Kidney (tissue), 14 donors: ENCODE measurements around the gene SLFN5. TPM values are rescaled to one million over a fixed set of nuclear protein-coding genes. Genes with fewer than 3 reads are reported as not detected.
"Not testable (repeated sequence)": the region's sequence is repeated elsewhere in the genome, so short reads cannot be mapped to it uniquely, and the experiment has no call there.

ENCODE experiments used
- DNase-seq, 5 donors: peaks; one replicate each; pipeline ENCODE4 v3.0.0-alpha.2; 2013 to 2020
- FAIRE-seq: peaks from 2 replicates; lab custom pipeline; 2012; peaks lifted over from hg19 to GRCh38; lab: Jason Lieb, UNC
- H3K27ac ChIP-seq, 2 donors: one replicate each; pipeline ENCODE4 v1.7.0; 2013; ENCODE audit warnings: low read depth in 2 of 2, low read length in 2 of 2, inconsistent platforms in 1 of 2
- H3K27me3 ChIP-seq: one replicate; pipeline ENCODE4 v1.7.1; 2013; ENCODE audit warnings: low read length, inconsistent platforms; ENCODE audit not compliant: control insufficient read depth, insufficient read depth
- H3K36me3 ChIP-seq, 3 donors: one replicate each; pipeline versions ENCODE4 v1.7.0 to v1.7.1; 2013; ENCODE audit warnings: low read length in 3 of 3, control low read depth in 1 of 3, inconsistent platforms in 1 of 3; ENCODE audit not compliant: insufficient read depth in 3 of 3, control insufficient read depth in 2 of 3
- H3K4me1 ChIP-seq, 3 donors: one replicate each; pipeline versions ENCODE4 v1.7.0 to v1.7.1; 2013; ENCODE audit warnings: low read length in 3 of 3, inconsistent platforms in 1 of 3, low read depth in 1 of 3; ENCODE audit not compliant: control insufficient read depth in 2 of 3, insufficient read depth in 2 of 3
- H3K4me3 ChIP-seq, 3 donors: one replicate each; pipeline versions ENCODE4 v1.7.0 to v1.8.1; 2013; ENCODE audit warnings: low read length in 3 of 3, control low read depth in 1 of 3, inconsistent platforms in 1 of 3
- H3K9ac ChIP-seq, 3 donors: one replicate each; pipeline versions ENCODE4 v1.7.0 to v1.7.1; 2013; ENCODE audit warnings: low read length in 3 of 3, control low read depth in 1 of 3, inconsistent platforms in 1 of 3
- H3K9me3 ChIP-seq, 3 donors: one replicate each; pipeline versions ENCODE4 v1.7.0 to v1.7.1; 2013; ENCODE audit warnings: low read length in 3 of 3, control low read depth in 1 of 3, inconsistent platforms in 1 of 3; ENCODE audit not compliant: control insufficient read depth in 2 of 3, insufficient read depth in 1 of 3
- CTCF ChIP-seq: IDR thresholded peaks from 3 replicates; pipeline ENCODE4 v1.5.1; 2012; ENCODE audit warnings: mild to moderate bottlenecking, moderate library complexity, borderline replicate concordance; ENCODE audit not compliant: insufficient read depth; ENCODE audit errors: extremely low read depth
- intact Hi-C: fragments of 100-400 bp; cut with DNase I; formaldehyde crosslinking; loops from one replicate; pipeline ENCODE4 v1.11.1; 2022
- polyA plus RNA-seq: library from polyadenylated mRNA; stranded (reverse); fragments of 350-450 nt; fragmentation: Illumina TruSeq; extraction: RNeasy Lipid Tissue Mini Kit (QIAGEN cat#74804); gene quantifications from one replicate; pipeline ENCODE4 v1.2.3, GENCODE V29; 2014; ENCODE audit warnings: low read depth, low replicate concordance; ENCODE audit not compliant: insufficient read depth
- total RNA-seq: library from RNA; stranded (reverse); fragmentation: NEBNext Ultra II Directional; extraction: Animal tissue kit (Norgen Biotek cat#: 25700); gene quantifications from one replicate; pipeline ENCODE4 v1.2.1, GENCODE V29; 2021
- donor health status: control.
- donor health status: control.
- donor health status: control.
- donor health status: control.
- donor health status: control.
- donor health status: DM: yes; HTN: yes; CAD: no.
- donor health status: Normal renal cell carcinoma (clear cell type).

Gene SLFN5
- total and polyA plus RNA-seq, 2 donors from 2014 or later, result 2.0 to 64.8 TPM

GRCh38 chr17:35265071-35265470 is 22.2 kb downstream of the SLFN5 start:
- FAIRE-seq, result no peak
- intact Hi-C loops, result no loop called here
- DNase-seq, result no peak

GRCh38 chr17:35265566-35266141 is 22.8 kb downstream of the SLFN5 start:
- no peak overlapping the region for H3K4me3 ChIP-seq
- intact Hi-C loops, result no loop called here
- H3K9ac ChIP-seq, result no peak overlapping the region
- FAIRE-seq, result no peak
- no peaks in the 10 kb centered on the region for H3K4me1 ChIP-seq
- no peaks in the 10 kb centered on the region for H3K27me3 ChIP-seq
- H3K9me3 ChIP-seq, result no peaks in the 10 kb centered on the region
- no peak overlapping the region for H3K27ac ChIP-seq
- H3K36me3 ChIP-seq, result peaks cover 0 to 5% (median 0%) of the 10 kb centered on the region in 3 donors
- no peak for TF ChIP-seq CTCF
- no peak for DNase-seq

More at GRCh38 chr17:35265071-35265470, 22.2 kb downstream of the SLFN5 start:
- H3K27ac ChIP-seq, result no peak overlapping the region
- H3K4me3 ChIP-seq, result no peak overlapping the region
- H3K27me3 ChIP-seq, result no peaks in the 10 kb centered on the region
- peaks cover 0 to 5% (median 0%) of the 10 kb centered on the region in 3 donors for H3K36me3 ChIP-seq
- H3K9me3 ChIP-seq, result no peaks in the 10 kb centered on the region
- H3K4me1 ChIP-seq, result no peaks in the 10 kb centered on the region
- no peak for TF ChIP-seq CTCF
- H3K9ac ChIP-seq, result no peak overlapping the region

DNA sequence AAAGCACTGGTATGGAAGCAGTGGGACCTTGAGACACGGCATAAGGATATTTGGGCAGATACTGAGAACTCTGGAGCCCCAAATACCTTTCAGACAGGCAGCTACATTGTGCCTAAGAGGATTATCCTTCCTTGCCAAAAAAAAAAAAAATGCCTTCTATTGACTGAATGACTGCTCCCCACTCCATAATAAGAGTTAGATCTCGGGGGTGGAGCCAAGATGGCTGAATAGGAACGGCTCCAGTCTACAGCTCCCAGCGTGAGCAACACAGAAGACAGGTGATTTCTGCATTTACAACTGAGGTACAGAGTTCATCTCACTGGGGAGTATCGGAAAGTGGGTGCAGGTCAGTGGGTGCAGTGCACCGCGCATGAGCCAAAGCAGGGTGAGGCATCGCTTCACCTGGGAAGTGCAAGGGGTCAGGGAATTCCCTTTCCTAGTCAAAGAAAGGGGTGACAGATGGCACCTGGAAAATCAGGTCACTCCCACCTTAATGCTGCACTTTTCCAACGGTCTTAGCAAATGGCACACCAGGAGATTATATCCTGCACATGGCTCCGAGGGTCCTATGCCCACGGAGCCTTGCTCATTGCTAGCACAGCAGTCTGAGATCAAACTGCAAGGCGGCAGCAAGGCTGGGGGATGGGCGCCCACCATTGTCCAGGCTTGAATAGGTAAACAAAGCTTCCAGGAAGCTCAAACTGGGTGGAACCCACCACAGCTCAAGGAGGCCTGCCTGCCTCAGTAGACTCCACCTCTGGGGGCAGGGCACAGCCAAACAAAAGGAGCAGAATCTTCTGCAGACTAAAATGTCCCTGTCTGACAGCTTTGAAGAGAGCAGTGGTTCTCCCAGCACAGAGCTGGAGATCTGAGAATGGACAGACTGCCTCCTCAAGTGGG is 31.5 kb downstream of the SLFN5 start:
- H3K27me3 ChIP-seq, H3K9me3 ChIP-seq, H3K4me3 ChIP-seq, FAIRE-seq, H3K4me1 ChIP-seq, intact Hi-C loops, H3K36me3 ChIP-seq, H3K9ac ChIP-seq, H3K27ac ChIP-seq, DNase-seq: not testable (repeated sequence)

- H3K27me3 ChIP-seq, H3K9ac ChIP-seq, DNase-seq, FAIRE-seq, H3K4me3 ChIP-seq, H3K9me3 ChIP-seq, H3K27ac ChIP-seq, H3K36me3 ChIP-seq, H3K4me1 ChIP-seq, intact Hi-C loops: not testable (repeated sequence)
Measured at GRCh38 chr17:35278454-35278853, 35.6 kb downstream of the SLFN5 start.

DNA sequence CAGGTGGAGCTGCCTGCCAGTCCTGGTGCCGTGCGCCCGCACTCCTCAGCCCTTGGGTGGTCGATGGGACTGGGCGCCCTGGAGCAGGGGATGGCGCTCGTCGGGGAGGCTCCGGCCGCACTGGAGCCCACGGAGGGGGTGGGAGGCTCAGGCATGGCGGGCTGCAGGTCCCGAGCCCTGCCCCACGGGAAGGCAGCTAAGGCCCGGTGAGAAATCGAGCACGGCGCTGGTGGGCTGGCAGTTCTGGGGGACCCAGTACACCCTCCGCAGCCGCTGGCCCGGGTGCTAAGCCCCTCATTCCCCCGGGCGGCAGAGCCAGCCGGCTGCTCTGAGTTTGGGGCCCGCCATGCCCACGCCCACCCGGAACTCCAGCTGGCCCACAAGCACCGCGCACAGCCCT is 36.0 kb downstream of the SLFN5 start:
- DNase-seq, H3K27ac ChIP-seq, intact Hi-C loops, H3K4me3 ChIP-seq, H3K36me3 ChIP-seq, H3K27me3 ChIP-seq, FAIRE-seq, H3K9me3 ChIP-seq, H3K4me1 ChIP-seq, H3K9ac ChIP-seq: not testable (repeated sequence)
